NCI-H82 treated with DMSO at 0.1 percent for 48 hours (cell line): Measurements from ENCODE around the gene HSF4.

ENCODE experiments used
- DNase-seq: peaks from one replicate; lab custom pipeline; 2025; ENCODE audit not compliant: unreplicated experiment; lab: John Stamatoyannopoulos, UW

Gene HSF4

GRCh38 chr16:67150047-67150832 lies 14.3 kb upstream of the HSF4 start:
- peak; percentile 8 for DNase-seq

GRCh38 chr16:67150833-67151396 lies 13.6 kb upstream of the HSF4 start, which contains the start of gene B3GNT9:
TSS of gene B3GNT9 (minus strand) at chr16:67150998. CDS start at chr16:67150485, 513 bp downstream.
- DNase-seq = no peak

- DNase-seq = no peak
Measured at GRCh38 chr16:67151431-67152097, 13.0 kb upstream of the HSF4 start.

DNA sequence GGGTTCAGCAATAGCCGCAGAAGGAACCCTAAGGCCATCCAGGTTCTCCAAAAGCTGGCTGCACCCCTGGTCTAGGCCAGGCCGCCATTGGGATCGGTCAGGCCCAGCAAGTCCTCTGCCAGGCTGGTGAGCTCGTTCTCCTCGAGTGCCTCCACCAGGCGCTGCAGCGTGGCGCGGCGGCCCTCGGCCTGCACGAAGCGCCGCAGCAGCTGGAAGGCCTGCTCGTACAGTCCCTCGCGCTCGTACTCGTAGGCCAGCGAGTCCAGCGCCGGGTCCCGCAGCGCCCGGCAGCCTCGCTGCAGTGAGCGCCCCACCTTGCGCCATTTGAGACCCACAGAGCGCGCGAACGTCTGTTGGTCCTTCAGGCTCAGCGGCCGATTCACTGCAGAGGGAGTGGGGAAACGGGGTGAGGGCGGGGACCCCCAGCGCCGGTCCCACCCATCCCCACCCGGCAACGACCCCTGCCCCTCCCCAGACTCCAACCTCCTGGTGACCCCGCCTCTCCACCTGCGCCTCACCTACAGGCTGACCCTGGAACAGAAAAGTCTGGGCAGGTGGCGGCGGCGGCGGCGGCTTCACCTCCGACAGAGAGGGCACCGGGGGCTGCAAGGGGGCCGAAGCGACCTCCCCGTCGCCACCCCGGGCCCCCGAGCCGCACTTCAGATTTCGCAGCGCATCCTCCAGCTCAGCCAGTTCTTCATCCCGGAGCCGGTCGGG lies 9.8 kb upstream of the HSF4 start:
- DNase-seq = no peak

GRCh38 chr16:67155295-67156142 lies 9.0 kb upstream of the HSF4 start:
- DNase-seq = peak; percentile 8

DNA sequence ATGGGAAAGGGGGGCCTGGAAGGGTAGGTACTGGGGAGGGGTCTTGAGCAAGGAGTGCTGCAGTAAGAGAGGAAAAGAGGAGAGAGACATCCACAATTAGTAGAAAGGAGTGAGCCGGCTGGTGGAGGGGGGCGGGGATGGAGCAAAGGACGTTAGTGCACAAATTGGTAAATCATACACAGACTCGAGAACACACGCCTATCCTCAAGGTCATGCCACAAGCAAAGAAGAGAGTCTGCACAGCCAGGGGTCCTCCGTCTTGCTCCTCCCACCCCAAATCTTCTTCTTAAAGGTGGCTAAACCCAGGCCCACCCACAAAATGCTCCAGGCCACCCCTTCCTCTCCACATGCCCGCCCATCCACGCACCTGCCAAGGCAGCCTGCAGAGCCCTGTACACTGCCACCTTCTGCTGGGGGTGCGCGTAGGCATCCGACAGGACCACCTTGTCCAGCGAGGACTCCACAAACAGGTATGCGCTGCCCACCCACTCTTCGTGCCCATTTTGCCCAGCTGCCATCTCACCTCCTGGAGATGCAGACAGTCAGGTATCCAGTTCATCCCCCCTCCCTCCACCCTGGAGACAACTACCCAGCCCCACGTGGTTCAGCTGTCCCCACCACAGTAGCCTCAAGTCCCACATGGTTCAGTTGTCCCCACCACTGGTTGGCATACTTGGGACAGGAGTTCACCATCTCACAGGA lies 8.3 kb upstream of the HSF4 start:
- DNase-seq = no peak

DNA sequence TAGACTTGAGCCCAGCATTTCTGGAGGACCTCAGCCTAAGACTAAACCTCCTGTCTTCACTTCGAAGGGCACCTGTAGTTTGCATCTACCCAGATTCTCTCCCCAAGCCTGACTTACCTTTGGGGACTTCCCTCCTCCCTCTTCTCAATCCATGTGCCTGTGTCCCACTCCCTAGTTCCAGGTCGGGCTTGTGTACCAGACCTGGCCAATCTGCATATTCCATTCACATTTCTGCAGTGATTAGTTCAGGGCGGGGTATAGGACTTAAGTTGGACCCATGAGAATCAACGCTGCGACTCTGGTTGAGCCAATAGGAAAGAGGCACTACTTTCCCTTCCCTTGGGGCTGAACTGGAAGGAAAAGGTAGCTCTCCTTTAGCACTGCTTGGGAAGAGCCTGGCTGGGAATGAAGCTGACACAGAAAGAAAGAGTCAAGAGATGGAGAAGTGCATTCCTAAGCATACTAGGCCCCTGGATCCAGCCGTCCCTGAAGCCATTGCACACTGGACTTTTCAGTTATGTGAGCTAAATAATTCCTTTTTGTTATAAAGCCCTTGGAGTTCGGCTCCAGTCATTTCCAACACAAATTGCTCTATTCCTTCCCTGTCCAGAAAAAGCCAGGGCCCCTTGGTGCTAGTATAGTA lies 7.3 kb upstream of the HSF4 start:
- no peak for DNase-seq

DNA sequence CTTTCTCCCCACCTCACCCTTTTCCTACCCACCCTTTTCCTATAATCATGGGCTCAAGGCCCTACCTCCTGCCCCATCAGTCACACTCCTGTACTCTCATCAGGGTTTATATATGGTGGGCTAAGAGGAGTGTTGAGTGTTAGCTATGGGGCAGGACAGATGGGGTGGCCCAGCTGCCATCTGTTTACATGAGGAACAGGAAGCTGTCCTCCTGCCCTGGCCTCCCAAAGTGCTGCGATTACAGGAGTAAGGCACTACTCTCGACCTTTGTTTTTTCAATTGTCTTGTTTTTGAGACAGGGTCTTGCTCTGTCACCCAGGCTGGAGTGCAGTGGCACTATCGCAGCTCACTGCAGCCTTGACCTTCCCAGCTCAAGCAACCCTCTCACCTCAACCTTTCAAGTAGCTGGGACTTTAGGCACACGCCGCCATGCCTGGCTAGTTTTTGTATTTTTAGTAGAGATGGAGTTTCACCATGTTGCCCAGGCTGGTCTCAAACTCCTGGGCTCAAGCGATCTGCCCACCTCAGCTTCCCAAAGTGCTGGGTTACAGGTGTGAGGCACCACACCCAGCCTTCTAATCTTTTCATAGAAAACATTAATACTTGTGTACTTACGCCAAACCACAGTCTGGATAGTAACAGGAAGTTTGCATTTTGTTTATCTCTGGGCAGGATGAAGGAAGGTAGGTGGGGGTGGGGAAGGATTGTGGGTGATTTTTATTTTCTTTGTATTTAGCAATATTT lies 6.5 kb upstream of the HSF4 start:
- no peak for DNase-seq

- peak; percentile 4 for DNase-seq
Measured at GRCh38 chr16:67158637-67159600, 5.6 kb upstream of the HSF4 start.

DNA sequence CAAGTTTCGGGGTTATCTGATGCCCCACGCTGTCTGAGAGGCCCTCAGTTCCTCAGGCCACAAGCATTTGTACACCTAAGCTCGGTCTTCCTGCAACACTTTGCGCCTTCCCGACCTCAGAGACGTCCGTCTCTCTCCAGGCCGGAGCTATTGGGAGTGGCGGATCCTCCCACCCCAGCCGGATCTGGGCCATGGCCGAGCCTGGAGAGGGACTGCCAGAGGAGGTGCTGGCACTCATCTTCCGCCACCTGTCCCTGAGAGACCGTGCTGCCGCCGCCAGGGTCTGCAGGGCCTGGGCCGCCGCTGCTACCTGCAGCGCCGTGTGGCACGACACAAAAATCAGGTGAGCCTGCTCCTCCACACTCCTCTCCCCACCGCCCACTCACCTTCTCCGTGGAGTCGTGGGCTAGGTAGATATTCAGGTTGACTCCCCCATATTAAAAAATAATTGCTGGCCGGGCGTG lies 2.9 kb upstream of the HSF4 start:
- no peak for DNase-seq

DNA sequence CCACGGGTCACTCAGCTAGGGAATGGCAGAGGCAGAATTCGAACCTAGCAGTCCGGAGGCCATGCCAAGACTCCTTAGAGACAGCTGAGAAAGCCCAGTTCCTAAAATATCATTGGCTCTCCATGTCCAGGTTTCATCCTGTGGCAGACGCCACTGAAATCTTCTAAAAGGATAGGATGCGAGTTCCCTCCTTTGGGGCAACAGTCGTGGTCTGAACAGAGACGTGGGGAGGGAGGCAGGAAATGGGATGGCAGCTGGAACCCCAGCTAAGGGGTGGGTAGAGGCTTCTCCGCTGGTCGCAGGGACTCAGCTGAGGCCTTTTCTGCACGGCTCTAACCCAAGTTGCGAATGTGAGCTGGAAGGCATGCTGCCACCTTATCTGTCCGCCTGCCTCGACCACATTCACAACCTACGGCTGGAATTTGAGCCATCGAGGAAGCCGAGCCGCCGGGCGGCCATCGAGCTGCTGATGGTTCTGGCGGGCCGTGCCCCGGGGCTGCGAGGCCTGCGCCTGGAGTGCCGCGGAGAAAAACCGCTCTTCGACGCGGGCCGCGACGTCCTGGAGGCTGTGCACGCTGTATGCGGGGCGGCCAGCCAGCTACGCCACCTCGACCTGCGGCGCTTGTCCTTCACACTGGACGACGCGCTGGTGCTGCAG lies 1.9 kb upstream of the HSF4 start:
- DNase-seq = no peak

GRCh38 chr16:67163164-67163998 lies 1.2 kb upstream of the HSF4 start:
- DNase-seq = no peak

DNA sequence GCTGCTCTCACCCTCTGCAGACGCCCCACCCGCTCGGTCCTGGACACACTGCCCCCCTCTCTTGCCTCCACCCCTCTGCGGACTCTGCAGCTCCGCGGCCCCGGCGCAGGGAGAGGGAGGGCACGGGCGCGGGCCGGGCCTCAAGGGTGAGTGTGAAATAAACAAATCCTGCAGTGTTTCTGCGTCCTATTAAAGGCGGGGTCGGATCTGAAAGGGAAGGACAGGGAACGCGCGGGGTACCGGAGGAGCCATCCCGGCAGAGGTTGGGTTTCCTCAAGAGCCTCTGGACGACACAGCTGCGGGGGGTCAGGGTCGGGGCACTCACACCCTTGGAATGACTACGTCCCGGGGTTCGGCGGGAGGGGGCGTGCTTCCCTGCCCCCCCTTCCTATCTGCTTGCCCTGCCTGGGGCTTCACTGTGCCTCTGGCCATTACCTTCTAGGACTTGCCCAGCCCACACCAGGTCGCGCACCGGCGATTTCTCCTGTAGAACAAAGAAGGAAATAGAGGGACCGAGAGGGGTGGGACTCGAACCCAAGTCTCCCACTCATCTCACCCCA lies 466 bp upstream of the HSF4 start:
- no peak for DNase-seq

DNA sequence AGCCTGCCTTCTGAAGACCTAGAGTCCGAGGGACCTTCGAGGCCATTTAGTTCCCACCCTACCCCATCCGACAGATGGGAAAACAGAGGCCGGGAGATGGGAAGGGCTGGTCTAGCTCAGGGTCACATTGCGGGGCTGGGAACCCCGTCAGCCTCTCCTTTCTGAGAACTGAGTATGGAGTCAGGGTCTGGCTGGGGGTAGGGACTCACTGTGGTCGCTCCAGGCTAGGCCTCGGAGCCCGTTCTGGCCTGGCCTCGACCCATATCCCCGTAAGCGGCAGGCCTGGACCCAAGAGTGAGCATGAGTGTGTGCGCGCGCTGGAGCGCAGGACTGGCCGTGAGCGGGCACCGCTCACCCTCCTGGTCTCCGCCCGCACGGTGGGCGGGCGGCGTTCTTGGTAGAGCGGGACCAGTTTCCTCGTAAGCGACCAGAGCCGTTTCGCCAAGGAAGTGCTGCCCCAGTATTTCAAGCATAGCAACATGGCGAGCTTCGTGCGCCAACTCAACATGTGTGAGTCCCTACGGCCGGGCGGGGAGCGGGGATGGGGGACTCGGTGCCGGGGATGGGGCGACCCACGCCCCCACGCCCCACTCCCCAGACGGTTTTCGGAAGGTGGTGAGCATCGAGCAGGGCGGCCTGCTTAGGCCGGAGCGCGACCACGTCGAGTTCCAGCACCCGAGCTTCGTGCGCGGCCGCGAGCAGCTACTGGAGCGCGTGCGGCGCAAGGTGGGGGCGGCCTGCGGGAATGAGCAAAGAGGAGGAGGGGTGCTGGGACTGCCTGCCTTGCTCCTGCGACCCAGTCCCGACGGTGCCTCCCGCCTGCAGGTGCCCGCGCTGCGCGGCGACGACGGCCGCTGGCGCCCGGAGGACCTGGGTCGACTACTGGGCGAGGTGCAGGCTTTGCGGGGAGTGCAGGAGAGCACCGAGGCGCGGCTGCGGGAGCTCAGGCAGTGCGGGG lies 855 bp downstream of the HSF4 start:
- DNase-seq = no peak

DNA sequence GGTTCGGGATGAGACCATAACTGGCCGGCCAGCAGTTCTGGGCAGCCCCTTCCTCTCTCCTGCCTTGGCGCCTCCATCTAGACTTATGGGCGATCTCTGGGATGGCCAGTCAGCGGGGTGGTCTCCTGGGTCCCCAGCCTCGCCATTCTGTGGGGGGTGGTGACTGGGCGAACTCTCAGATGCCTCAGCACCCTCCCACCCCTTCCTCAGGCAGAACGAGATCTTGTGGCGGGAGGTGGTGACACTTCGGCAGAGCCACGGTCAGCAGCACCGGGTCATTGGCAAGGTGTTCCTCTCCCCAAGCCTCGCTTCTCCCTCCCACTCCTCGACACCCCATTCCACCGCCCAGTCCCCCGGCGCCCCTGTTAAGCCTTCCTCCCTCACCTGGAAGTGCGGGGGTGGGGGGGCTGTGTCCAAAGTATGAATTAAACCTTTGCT lies 1.6 kb downstream of the HSF4 start:
- no peak for DNase-seq
